HCT116 (cell line): ENCODE measurements around the gene PPP1R13L. TPM values are rescaled to one million over a fixed set of nuclear protein-coding genes. Genes with fewer than 3 reads are reported as not detected.

Experiments used
- ATAC-seq: fragments of 200-7000 bp; cut with Tn5 transposase; 2 replicates; pipeline ENCODE4 v1.9.1; 2020; ENCODE audit warnings: mild to moderate bottlenecking, moderate library complexity
- BruUV-seq: library from RNA; stranded (reverse); fragments of 400-500 nt; replicated peaks from 2 replicates; lab custom pipeline; 2021; lab: Mats Ljungman, UMichigan
- CTCF ChIA-PET: fragments of 300-600 bp; sonication (Branson Sonifier 250); formaldehyde crosslinking; loops from one replicate; lab custom pipeline; 2021; ENCODE audit warnings: antibody characterized with exemption; lab: Charles Lee
- POLR2A ChIA-PET: fragments of 300-600, 350-600 bp; sonication (Branson Sonifier 250); formaldehyde crosslinking; loops from one replicate; lab custom pipeline; 2021; ENCODE audit warnings: antibody characterized with exemption; lab: Charles Lee
- RAD21 ChIA-PET, 2 experiments: fragments of 300-600 bp; sonication (Branson Sonifier 250); formaldehyde crosslinking; loops; one replicate each; lab custom pipeline; 2023; ENCODE audit warnings: low total read pairs in 2 of 2; ENCODE audit not compliant: uncharacterized antibody in 2 of 2, unreplicated experiment in 2 of 2, low non-redundant PET in 1 of 2; lab: Charles Lee
- DNase-seq: peaks from one replicate; pipeline ENCODE4 v3.0.0-alpha.2; 2010; ENCODE audit warnings: low read depth, low spot score
- H2AFZ ChIP-seq: fragments of 200-600 bp; shearing (Covaris generic), sonication (generic); 2 replicates; pipeline ENCODE4 v1.6.1; 2017; ENCODE audit warnings: low read depth, mixed run types, mixed read lengths, antibody characterized with exemption, low read length; ENCODE audit not compliant: poor library complexity, severe bottlenecking
- H3K27ac ChIP-seq: 2 replicates; pipeline ENCODE4 v1.5.1; 2012; ENCODE audit warnings: low read depth, low read length
- H3K27me3 ChIP-seq: fragments of 200-600 bp; sonication (generic); 2 replicates; pipeline ENCODE4 v1.6.1; 2016; ENCODE audit warnings: mixed run types, low read length, mixed read lengths; ENCODE audit not compliant: insufficient read depth
- H3K36me3 ChIP-seq, 2 experiments: fragments of 200-500 bp in 1 of 2; fragments of 200-600 bp in 1 of 2; sonication (Bioruptor generic) in 1 of 2; sonication (generic) in 1 of 2; 2 replicates each; pipeline versions ENCODE4 v1.5.1 to v1.6.1; 2014 to 2016; ENCODE audit warnings: low read length in 2 of 2, inconsistent platforms in 1 of 2, mixed read lengths in 1 of 2, mixed run types in 1 of 2; ENCODE audit not compliant: insufficient read depth in 2 of 2, control insufficient read depth in 1 of 2
- H3K4me1 ChIP-seq, 2 experiments: fragments of 200-600 bp in 1 of 2; sonication (generic) in 1 of 2; 2 replicates each; pipeline versions ENCODE4 v1.5.1 to v1.6.1; 2012 to 2017; ENCODE audit warnings: low read length in 2 of 2, inconsistent platforms in 1 of 2, mild to moderate bottlenecking in 1 of 2, mixed read lengths in 1 of 2, mixed run types in 1 of 2, moderate library complexity in 1 of 2; ENCODE audit not compliant: insufficient read depth in 2 of 2, control insufficient read depth in 1 of 2
- H3K4me2 ChIP-seq: fragments of 200-600 bp; sonication (generic); 2 replicates; pipeline ENCODE4 v1.6.1; 2017; ENCODE audit warnings: mixed run types, low read length, mixed read lengths
- H3K4me3 ChIP-seq, 2 experiments: fragments of 200-600 bp in 1 of 2; sonication (generic) in 1 of 2; replicated peaks in 1 of 2; 2 replicates each; pipeline ENCODE4 v1.5.1; 2011 to 2016; ENCODE audit warnings: low read length in 2 of 2, control low read depth in 1 of 2, low read depth in 1 of 2, mild to moderate bottlenecking in 1 of 2, mixed read lengths in 1 of 2, mixed run types in 1 of 2
- H3K79me2 ChIP-seq: fragments of 200-600 bp; sonication (generic); 2 replicates; pipeline ENCODE4 v1.6.1; 2017; ENCODE audit warnings: mild to moderate bottlenecking, mixed run types, low read length, moderate library complexity, mixed read lengths; ENCODE audit not compliant: insufficient read depth
- H3K9ac ChIP-seq: fragments of 200-600 bp; sonication (generic); 2 replicates; pipeline ENCODE4 v1.6.1; 2016; ENCODE audit warnings: low read length, mixed read lengths
- H3K9me2 ChIP-seq: fragments of 200-600 bp; sonication (generic), shearing (Covaris generic); 2 replicates; pipeline ENCODE4 v1.6.1; 2017; ENCODE audit warnings: mixed run types, mild to moderate bottlenecking, moderate library complexity; ENCODE audit not compliant: insufficient read depth
- H3K9me3 ChIP-seq, 2 experiments: fragments of 200-500 bp in 1 of 2; fragments of 200-600 bp in 1 of 2; sonication (Bioruptor generic) in 1 of 2; sonication (generic) in 1 of 2; 2 replicates each; pipeline ENCODE4 v1.6.1; 2014 to 2017; ENCODE audit warnings: low read length in 2 of 2, mixed read lengths in 2 of 2, inconsistent platforms in 1 of 2, low read depth in 1 of 2, mild to moderate bottlenecking in 1 of 2, mixed run types in 1 of 2, moderate library complexity in 1 of 2; ENCODE audit not compliant: control insufficient read depth in 1 of 2, insufficient read depth in 1 of 2
- H4K20me1 ChIP-seq: fragments of 200-600 bp; sonication (generic), shearing (Covaris generic); 2 replicates; pipeline ENCODE4 v1.6.1; 2017; ENCODE audit warnings: mixed run types, mild to moderate bottlenecking, moderate library complexity; ENCODE audit not compliant: insufficient read depth
- ATF3 ChIP-seq: IDR thresholded peaks from 2 replicates; pipeline ENCODE4 v1.6.1; 2012
- CEBPB ChIP-seq: IDR thresholded peaks from 2 replicates; pipeline ENCODE4 v1.6.1; 2012; ENCODE audit warnings: low read depth
- CTCF ChIP-seq, 3 experiments: fragments of 200-600 bp in 1 of 3; sonication (generic) in 1 of 3; IDR thresholded peaks in 2 of 3; conservative IDR thresholded peaks in 1 of 3; 2 replicates each; pipeline ENCODE4 v1.5.1; 2012 to 2017; ENCODE audit warnings: low read depth in 2 of 3, low read length in 2 of 3, antibody characterized with exemption in 1 of 3, borderline replicate concordance in 1 of 3, control low read depth in 1 of 3, mild to moderate bottlenecking in 1 of 3, mixed read lengths in 1 of 3, mixed run types in 1 of 3, moderate library complexity in 1 of 3; ENCODE audit not compliant: insufficient read depth in 1 of 3
- POLR2AphosphoS5 ChIP-seq: IDR thresholded peaks from 2 replicates; pipeline ENCODE4 v1.6.1; 2011; ENCODE audit warnings: mild to moderate bottlenecking, low read depth, low read length, moderate library complexity
- SRF ChIP-seq: IDR thresholded peaks from 2 replicates; pipeline ENCODE4 v1.6.1; 2012; ENCODE audit warnings: low read depth
- TCF7L2 ChIP-seq: IDR thresholded peaks from 2 replicates; pipeline ENCODE4 v1.7.0; 2011; ENCODE audit warnings: borderline replicate concordance, inconsistent platforms; ENCODE audit not compliant: insufficient read depth, insufficient read length; ENCODE audit errors: extremely low read depth
- ZNF274 ChIP-seq: fragments of 200-500 bp; sonication (Bioruptor generic); IDR thresholded peaks from 2 replicates; pipeline ENCODE4 v1.6.1; 2014; ENCODE audit warnings: mild to moderate bottlenecking, low read depth, low read length, inconsistent platforms
- intact Hi-C: fragments of 100-400 bp; cut with micrococcal nuclease; formaldehyde crosslinking; loops from 2 replicates; pipeline ENCODE4 v1.10.0; 2022
- microRNA-seq: library from miRNA; unstranded; fragments of <30 nt; microRNA quantifications from one replicate; pipeline ENCODE4, GENCODE V29; 2016; ENCODE audit warnings: borderline number of aligned reads
- total RNA-seq: library from RNA; stranded (reverse); gene quantifications from one replicate; pipeline ENCODE4 v1.2.1, GENCODE V29; 2021; ENCODE audit not compliant: unreplicated experiment

Gene PPP1R13L
- total RNA-seq, 1 experiment from 2014 or later, result 89.1 TPM

- no TSS peak for BruUV-seq
- no peaks in the 10 kb centered on the region for H3K9me2 ChIP-seq
- peaks cover 7 to 18% of the 10 kb centered on the region in 2 experiments for H3K4me1 ChIP-seq
- no peak overlapping the region for H3K27ac ChIP-seq
- H4K20me1 ChIP-seq, result no peaks in the 10 kb centered on the region
- H3K9ac ChIP-seq, result no peak overlapping the region
- CTCF ChIA-PET, result no interaction called here
- intact Hi-C loops, result no loop called here
- H3K27me3 ChIP-seq, result no peaks in the 10 kb centered on the region
- no peak overlapping the region for H2AFZ ChIP-seq
- H3K9me3 ChIP-seq, result no peaks in the 10 kb centered on the region
- POLR2A ChIA-PET, result no interaction called here
- H3K79me2 ChIP-seq, result no peaks in the 10 kb centered on the region
- H3K4me2 ChIP-seq, result no peak overlapping the region
- no peak overlapping the region for H3K4me3 ChIP-seq
- RAD21 ChIA-PET, result no interaction called here
- H3K36me3 ChIP-seq, result no peaks in the 10 kb centered on the region
- no peak for DNase-seq
- no peak for TF ChIP-seq ZNF274
- no peak for TF ChIP-seq SRF
- TF ChIP-seq TCF7L2, result no peak
- TF ChIP-seq ATF3, result no peak
- no peak for TF ChIP-seq CTCF (IDR thresholded peaks at IDR 0.05 in 2 of 3, conservative IDR thresholded peaks at IDR 0.05 in 1 of 3; ENCODE audit: borderline replicate concordance in 1 of 3, insufficient read depth in 1 of 3, low read depth in 2 of 3, low read length in 2 of 3)
- TF ChIP-seq POLR2AphosphoS5, result no peak
- no peak for TF ChIP-seq CEBPB
- ATAC-seq, result peak; percentile 56
Measured at GRCh38 chr19:45331411-45331810, 73.5 kb downstream of the PPP1R13L start.

Small RNAs within 50 kb of the gene (microRNA-seq; reads per million reads assigned to microRNA genes)
- gene MIR6088, result not detected

Other genes with a start within 250 kb of the PPP1R13L start
- gene NKPD1, start 244.1 kb downstream of the PPP1R13L start, total RNA-seq, result 0.64 TPM
- 26.9 TPM for gene TRAPPC6A, start 226.8 kb downstream of the PPP1R13L start, total RNA-seq
- gene BLOC1S3, start 226.3 kb downstream of the PPP1R13L start, total RNA-seq, result 12.2 TPM
- not detected for gene EXOC3L2, start 159.7 kb downstream of the PPP1R13L start, total RNA-seq
- gene MARK4, start 153.8 kb downstream of the PPP1R13L start, total RNA-seq, result 37.7 TPM
- not detected for gene CKM, start 82.2 kb downstream of the PPP1R13L start, total RNA-seq
- 22.8 TPM for gene KLC3, start 64.3 kb downstream of the PPP1R13L start, total RNA-seq
- gene ERCC2, start 34.5 kb downstream of the PPP1R13L start, total RNA-seq, result 58.9 TPM
- 30.5 TPM for gene POLR1G, start 1.6 kb upstream of the PPP1R13L start, total RNA-seq
- gene ERCC1, start 18.8 kb upstream of the PPP1R13L start, total RNA-seq, result 103 TPM
- gene FOSB, start 62.9 kb upstream of the PPP1R13L start, total RNA-seq, result 12.6 TPM
- 21.7 TPM for gene RTN2, start 92.0 kb upstream of the PPP1R13L start, total RNA-seq
- 5.2 TPM for gene PPM1N, start 93.4 kb upstream of the PPP1R13L start, total RNA-seq
- 152 TPM for gene VASP, start 102.4 kb upstream of the PPP1R13L start, total RNA-seq
- gene OPA3, start 179.7 kb upstream of the PPP1R13L start, total RNA-seq, result 11.1 TPM
- gene GPR4, start 197.1 kb upstream of the PPP1R13L start, total RNA-seq, result 0.10 TPM
- gene EML2, start 234.3 kb upstream of the PPP1R13L start, total RNA-seq, result 131 TPM